ENCODE measurements around the gene BAZ2B. TPM values are rescaled to one million over a fixed set of nuclear protein-coding genes. Genes with fewer than 3 reads are reported as not detected.

Gene BAZ2B
- total RNA-seq, 1 donor from 2014 or later: 101 TPM

DNA sequence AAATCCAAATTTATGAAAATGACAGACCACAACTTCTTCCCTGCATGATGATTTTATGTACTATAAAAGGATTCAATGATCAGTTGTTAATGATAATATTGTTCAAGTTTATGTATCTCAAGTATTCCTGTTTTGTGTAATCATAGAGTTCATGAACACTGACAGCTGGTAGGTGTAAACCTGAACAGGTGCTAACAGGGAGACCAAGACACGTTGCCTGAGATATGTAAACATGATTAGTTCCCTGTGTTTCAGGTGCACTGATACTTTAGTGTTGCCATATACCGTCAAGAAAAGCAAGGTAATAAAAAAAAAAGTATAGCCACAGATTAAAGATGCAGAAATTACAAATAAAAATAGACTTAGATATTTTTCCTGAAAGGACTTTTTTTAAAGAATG, 131.8 kb downstream of the BAZ2B start:
- Mint-ChIP-seq H3K4me3 (no peak overlapping the region), H3K4me1 (no peaks in the 10 kb centered on the region), H3K36me3 (peaks cover 4% of the 10 kb centered on the region), H3K9me3 (peaks cover 3% of the 10 kb centered on the region), H3K27ac (no peak overlapping the region), H3K27me3 (ENCODE audit: insufficient read depth, low read depth) (no peaks in the 10 kb centered on the region)
- Histone ChIP-seq H4K20me1 (ENCODE audit: low read depth) (peaks cover 17% of the 10 kb centered on the region), H3K4me2 (no peak overlapping the region), H3K27me3 (no peaks in the 10 kb centered on the region), H3K9me3 (ENCODE audit: low read depth) (no peaks in the 10 kb centered on the region), H3F3A (ENCODE audit: low read depth) (peaks cover 8% of the 10 kb centered on the region), H3K4me1 (no peaks in the 10 kb centered on the region), H3K79me2 (ENCODE audit: low read depth) (peaks cover 42% of the 10 kb centered on the region), H3K36me3 (no peaks in the 10 kb centered on the region), H2AFZ (replicated peaks) (no peak overlapping the region), H3K9ac (no peak overlapping the region), H3K27ac (no peak overlapping the region), H3K4me3 (no peak overlapping the region)
- no peak for DNase-seq (ENCODE audit: low spot score)
- TF ChIP-seq, protein P1, sequence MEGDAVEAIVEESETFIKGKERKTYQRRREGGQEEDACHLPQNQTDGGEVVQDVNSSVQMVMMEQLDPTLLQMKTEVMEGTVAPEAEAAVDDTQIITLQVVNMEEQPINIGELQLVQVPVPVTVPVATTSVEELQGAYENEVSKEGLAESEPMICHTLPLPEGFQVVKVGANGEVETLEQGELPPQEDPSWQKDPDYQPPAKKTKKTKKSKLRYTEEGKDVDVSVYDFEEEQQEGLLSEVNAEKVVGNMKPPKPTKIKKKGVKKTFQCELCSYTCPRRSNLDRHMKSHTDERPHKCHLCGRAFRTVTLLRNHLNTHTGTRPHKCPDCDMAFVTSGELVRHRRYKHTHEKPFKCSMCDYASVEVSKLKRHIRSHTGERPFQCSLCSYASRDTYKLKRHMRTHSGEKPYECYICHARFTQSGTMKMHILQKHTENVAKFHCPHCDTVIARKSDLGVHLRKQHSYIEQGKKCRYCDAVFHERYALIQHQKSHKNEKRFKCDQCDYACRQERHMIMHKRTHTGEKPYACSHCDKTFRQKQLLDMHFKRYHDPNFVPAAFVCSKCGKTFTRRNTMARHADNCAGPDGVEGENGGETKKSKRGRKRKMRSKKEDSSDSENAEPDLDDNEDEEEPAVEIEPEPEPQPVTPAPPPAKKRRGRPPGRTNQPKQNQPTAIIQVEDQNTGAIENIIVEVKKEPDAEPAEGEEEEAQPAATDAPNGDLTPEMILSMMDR (IDR thresholded peaks at IDR 0.05): no peak
- TF ChIP-seq EZH2phosphoT487 (IDR thresholded peaks at IDR 0.05) (no peak), EZH2 (IDR thresholded peaks at IDR 0.05) (no peak)

DNA sequence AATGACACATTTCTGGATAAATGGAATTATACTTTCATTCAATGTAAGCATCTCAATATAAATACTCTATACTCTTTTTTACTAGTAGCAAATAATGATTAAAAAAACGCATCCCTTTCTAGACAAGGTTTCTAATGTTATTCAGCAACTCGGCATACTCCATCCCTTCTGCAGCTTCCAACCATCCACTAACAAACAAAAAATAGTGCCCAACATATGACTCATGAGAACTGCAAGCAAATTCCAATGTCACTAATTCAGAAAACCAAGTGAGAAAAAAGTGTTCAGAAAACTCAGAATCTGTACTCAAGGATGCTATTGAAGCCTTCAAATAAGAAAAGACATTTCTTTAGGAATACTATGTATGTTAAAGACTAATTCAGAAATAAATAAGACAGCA, 140.0 kb downstream of the BAZ2B start:
- H3K36me3 Mint-ChIP-seq: peaks cover 44% of the 10 kb centered on the region
- H3K9ac ChIP-seq: no peak overlapping the region
- H3K4me1 Mint-ChIP-seq: no peaks in the 10 kb centered on the region

DNA sequence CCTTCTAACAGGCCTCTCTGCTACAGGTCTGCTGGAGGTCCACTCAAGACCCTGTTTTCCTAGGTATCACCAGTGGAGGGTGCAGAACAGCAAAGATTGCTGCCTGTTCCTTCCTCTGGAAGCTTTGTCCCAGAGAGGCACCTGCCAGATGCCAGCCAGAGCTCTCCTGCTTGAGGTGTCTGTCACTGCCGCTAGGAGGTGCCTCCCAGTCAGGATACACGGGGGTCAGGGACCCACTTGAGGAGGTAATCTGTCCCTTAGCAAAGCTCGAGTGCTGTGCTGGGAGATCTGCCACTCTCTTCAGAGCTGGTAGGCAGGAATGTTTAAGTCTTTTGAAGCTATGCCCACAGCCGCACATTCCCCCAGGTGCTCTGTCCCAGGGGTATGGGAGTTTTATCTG, 140.6 kb downstream of the BAZ2B start:
- H3K4me3 Mint-ChIP-seq: no peak overlapping the region

More for the DNA sequence above, 140.0 kb downstream of the BAZ2B start:
- H3K36me3 ChIP-seq: peaks cover 6% of the 10 kb centered on the region
- no peaks in the 10 kb centered on the region for H3K27me3 ChIP-seq
- no peak overlapping the region for H2AFZ ChIP-seq (replicated peaks)
- no peaks in the 10 kb centered on the region for H3K4me1 ChIP-seq
- peaks cover 11% of the 10 kb centered on the region for H3K79me2 ChIP-seq (ENCODE audit: low read depth)
- H3K4me3 ChIP-seq: no peak overlapping the region
- no peaks in the 10 kb centered on the region for H3K9me3 ChIP-seq (ENCODE audit: low read depth)
- Mint-ChIP-seq H3K27me3 (ENCODE audit: insufficient read depth, low read depth) (no peaks in the 10 kb centered on the region), H3K27ac (no peak overlapping the region), H3K4me3 (no peak overlapping the region), H3K9me3 (peaks cover 16% of the 10 kb centered on the region)
- H4K20me1 ChIP-seq (ENCODE audit: low read depth): no peaks in the 10 kb centered on the region
- H3K27ac ChIP-seq: no peak overlapping the region
- DNase-seq (ENCODE audit: low spot score): no peak
- no peak overlapping the region for H3K4me2 ChIP-seq
- no peaks in the 10 kb centered on the region for H3F3A ChIP-seq (ENCODE audit: low read depth)
- TF ChIP-seq, protein P1 (IDR thresholded peaks at IDR 0.05): no peak
- no peak for TF ChIP-seq EZH2 (IDR thresholded peaks at IDR 0.05)
- TF ChIP-seq EZH2phosphoT487 (IDR thresholded peaks at IDR 0.05): no peak

More for the DNA sequence above, 140.6 kb downstream of the BAZ2B start:
- no peak overlapping the region for H3K4me3 ChIP-seq
- peaks cover 48% of the 10 kb centered on the region for H3K36me3 Mint-ChIP-seq
- H2AFZ ChIP-seq (replicated peaks): no peak overlapping the region
- TF ChIP-seq EZH2 (IDR thresholded peaks at IDR 0.05) (no peak), EZH2phosphoT487 (IDR thresholded peaks at IDR 0.05) (no peak)
- TF ChIP-seq, protein P1 (IDR thresholded peaks at IDR 0.05): no peak
- H3K27me3 ChIP-seq: no peaks in the 10 kb centered on the region
- H3K79me2 ChIP-seq (ENCODE audit: low read depth): peaks cover 5% of the 10 kb centered on the region
- H3K36me3 ChIP-seq: peaks cover 6% of the 10 kb centered on the region
- H3K27ac Mint-ChIP-seq: no peak overlapping the region
- no peak overlapping the region for H3K27ac ChIP-seq
- no peaks in the 10 kb centered on the region for H3F3A ChIP-seq (ENCODE audit: low read depth)
- H3K9ac ChIP-seq: no peak overlapping the region
- H3K4me1 ChIP-seq: no peaks in the 10 kb centered on the region
- H3K27me3 Mint-ChIP-seq (ENCODE audit: insufficient read depth, low read depth): no peaks in the 10 kb centered on the region
- H3K9me3 ChIP-seq (ENCODE audit: low read depth): no peaks in the 10 kb centered on the region
- H3K4me2 ChIP-seq: no peak overlapping the region
- H4K20me1 ChIP-seq (ENCODE audit: low read depth): no peaks in the 10 kb centered on the region
- peaks cover 16% of the 10 kb centered on the region for H3K9me3 Mint-ChIP-seq
- H3K4me1 Mint-ChIP-seq: no peaks in the 10 kb centered on the region
- no peak for DNase-seq (ENCODE audit: low spot score)
